Caco-2 (cell line): ENCODE data around the gene ALDH3B2. TPM values are rescaled to one million over a fixed set of nuclear protein-coding genes. Genes with fewer than 3 reads are reported as not detected.

Experiments used
- BruUV-seq: library from RNA; stranded (reverse); fragments of 400-500 nt; replicated peaks from 2 replicates; lab custom pipeline; 2021; lab: Mats Ljungman, UMichigan
- CTCF ChIA-PET: fragments of 300-600 bp; sonication (Branson Sonifier 250); formaldehyde crosslinking; loops from one replicate; lab custom pipeline; 2022; ENCODE audit warnings: antibody characterized with exemption; lab: Charles Lee
- POLR2A ChIA-PET: fragments of 300-600 bp; sonication (Branson Sonifier 250); formaldehyde crosslinking; loops from one replicate; lab custom pipeline; 2022; ENCODE audit warnings: antibody characterized with exemption; lab: Charles Lee
- DNase-seq, 2 experiments: peaks; one replicate each; pipeline versions ENCODE4 v3.0.0 to v3.0.0-alpha.2; 2020 to 2022
- H3K27me3 ChIP-seq: replicated peaks from 2 replicates; pipeline ENCODE4 v1.6.0; 2011; ENCODE audit warnings: low read length; ENCODE audit not compliant: control insufficient read depth, insufficient read depth
- H3K36me3 ChIP-seq: 2 replicates; pipeline ENCODE4 v1.5.1; 2011; ENCODE audit warnings: low read length; ENCODE audit not compliant: control insufficient read depth, insufficient read depth
- H3K4me1 ChIP-seq: fragments of 250-450 bp; sonication (Bioruptor Pico); 2 replicates; pipeline ENCODE4 v1.5.1; 2020; ENCODE audit warnings: mild to moderate bottlenecking
- H3K4me3 ChIP-seq: 2 replicates; pipeline ENCODE4 v1.5.1; 2011; ENCODE audit warnings: low read depth, mild to moderate bottlenecking, control low read depth, low read length
- H3K9me3 ChIP-seq: fragments of 250-450 bp; sonication (Bioruptor Pico); 2 replicates; pipeline ENCODE4 v1.5.1; 2020; ENCODE audit warnings: mild to moderate bottlenecking, moderate library complexity
- H3K27ac Mint-ChIP-seq: one replicate; pipeline ENCODE4 v1.8.0; 2022; ENCODE audit warnings: mixed read lengths; ENCODE audit not compliant: unreplicated experiment
- H3K27me3 Mint-ChIP-seq: one replicate; pipeline ENCODE4 v1.8.0; 2022; ENCODE audit warnings: mixed read lengths; ENCODE audit not compliant: insufficient read depth, unreplicated experiment
- H3K36me3 Mint-ChIP-seq: one replicate; pipeline ENCODE4 v1.8.0; 2022; ENCODE audit warnings: mild to moderate bottlenecking, mixed read lengths; ENCODE audit not compliant: insufficient read depth, unreplicated experiment
- H3K4me1 Mint-ChIP-seq: one replicate; pipeline ENCODE4 v1.8.0; 2022; ENCODE audit warnings: low read depth, mixed read lengths; ENCODE audit not compliant: unreplicated experiment
- H3K4me3 Mint-ChIP-seq: one replicate; pipeline ENCODE4 v1.8.0; 2022; ENCODE audit warnings: mild to moderate bottlenecking, moderate library complexity, mixed read lengths; ENCODE audit not compliant: unreplicated experiment
- H3K9me3 Mint-ChIP-seq: one replicate; pipeline ENCODE4 v1.8.0; 2022; ENCODE audit warnings: mixed read lengths; ENCODE audit not compliant: unreplicated experiment
- CTCF ChIP-seq, 2 experiments: fragments of 200-600 bp in 1 of 2; IDR thresholded peaks; 1 replicate in 1 of 2; 2 replicates in 1 of 2; pipeline versions ENCODE4 v1.5.1 to v1.8.0; 2011 to 2022; ENCODE audit warnings: antibody characterized with exemption in 1 of 2, control low read depth in 1 of 2, inconsistent platforms in 1 of 2, low read depth in 1 of 2, low read length in 1 of 2, mild to moderate bottlenecking in 1 of 2, moderate library complexity in 1 of 2; ENCODE audit not compliant: insufficient read depth in 1 of 2, severe bottlenecking in 1 of 2, unreplicated experiment in 1 of 2
- intact Hi-C: fragments of 100-400 bp; cut with micrococcal nuclease; formaldehyde crosslinking; loops from one replicate; pipeline ENCODE4 v1.10.0; 2022; ENCODE audit not compliant: unreplicated experiment
- total RNA-seq: library from RNA; stranded (reverse); gene quantifications from 2 replicates; pipeline ENCODE4 v1.2.3, GENCODE V29; 2022

The ALDH3B2 gene
- total RNA-seq, 1 experiment from 2014 or later = 0.54 TPM

- CTCF ChIA-PET = interaction anchor here (1.3 to 2.5 kb wide), 3 partner anchors 14 to 44 kb away, joined by 4 to 36 read pairs (median 6); partner anchors contain the start of genes GSTP1 and NUDT8
- intact Hi-C loops = loop anchor here (2.0 kb wide), 1 partner anchor 43 kb away; no protein-coding TSS in a partner anchor
- H3K4me1 Mint-ChIP-seq = peaks cover 6% of the 10 kb centered on the region
- Histone ChIP-seq H3K36me3 (peaks cover 5% of the 10 kb centered on the region; the same call in 1 of the 2 replicates), H3K9me3 (no peaks in the 10 kb centered on the region), H3K4me1 (no peaks in the 10 kb centered on the region), H3K27me3 (no peaks in the 10 kb centered on the region), H3K4me3 (no peak overlapping the region)
- DNase-seq = no peak
- no peaks in the 10 kb centered on the region for H3K27me3 Mint-ChIP-seq
- POLR2A ChIA-PET = no interaction called here
- no peaks in the 10 kb centered on the region for H3K9me3 Mint-ChIP-seq
- TF ChIP-seq CTCF (IDR thresholded peaks at IDR 0.05; ENCODE audit: insufficient read depth in 1 of 2, low read depth in 1 of 2, low read length in 1 of 2, severe bottlenecking in 1 of 2, unreplicated experiment in 1 of 2) = no peak
- no TSS peak for BruUV-seq
- H3K27ac Mint-ChIP-seq = no peak overlapping the region
- H3K36me3 Mint-ChIP-seq = peaks cover 20% of the 10 kb centered on the region
- no peak overlapping the region for H3K4me3 Mint-ChIP-seq
Observed at GRCh38 chr11:67615728-67616430, 58.5 kb downstream of the ALDH3B2 start.

GRCh38 chr11:67614730-67615714 is 59.4 kb downstream of the ALDH3B2 start:
- H3K27ac Mint-ChIP-seq = no peak overlapping the region
- no peak overlapping the region for H3K4me3 Mint-ChIP-seq
- H3K4me3 ChIP-seq = no peak overlapping the region
- intact Hi-C loops = loop anchor here (2.0 kb wide), 1 partner anchor 42 kb away; no protein-coding TSS in a partner anchor
- peaks cover 5% of the 10 kb centered on the region; the same call in 1 of the 2 replicates for H3K36me3 ChIP-seq
- peak; percentile 66 to 78 for DNase-seq
- H3K36me3 Mint-ChIP-seq = peaks cover 26% of the 10 kb centered on the region
- BruUV-seq = no TSS peak
- H3K9me3 Mint-ChIP-seq = no peaks in the 10 kb centered on the region
- H3K9me3 ChIP-seq = no peaks in the 10 kb centered on the region
- CTCF ChIA-PET = interaction anchor here (0.6 to 2.5 kb wide), 16 partner anchors 8 to 402 kb away, joined by 3 to 36 read pairs (median 4); partner anchors contain the start of genes GSTP1 and NUDT8
- H3K4me1 ChIP-seq = no peaks in the 10 kb centered on the region
- H3K4me1 Mint-ChIP-seq = peaks cover 6% of the 10 kb centered on the region
- peak; percentile 55 to 66 for TF ChIP-seq CTCF (IDR thresholded peaks at IDR 0.05; ENCODE audit: insufficient read depth in 1 of 2, low read depth in 1 of 2, low read length in 1 of 2, severe bottlenecking in 1 of 2, unreplicated experiment in 1 of 2)
- POLR2A ChIA-PET = interaction anchor here (0.5 to 1.3 kb wide), 3 partner anchors 15 to 242 kb away, joined by 3 to 12 read pairs (median 6); partner anchors contain the start of genes CLCF1 and NUDT8
- H3K27me3 Mint-ChIP-seq = no peaks in the 10 kb centered on the region
- H3K27me3 ChIP-seq = no peaks in the 10 kb centered on the region
